T-helper 22 cell (primary cell): ENCODE results near the gene TENM3.

ENCODE experiments used
- DNase-seq: peaks from one replicate; pipeline ENCODE4 v3.0.0-alpha.2; 2020; ENCODE audit warnings: low read depth

TENM3 gene

GRCh38 chr4:182254026-182254780 is 11.0 kb downstream of the TENM3 start:
- DNase-seq: no peak

DNA sequence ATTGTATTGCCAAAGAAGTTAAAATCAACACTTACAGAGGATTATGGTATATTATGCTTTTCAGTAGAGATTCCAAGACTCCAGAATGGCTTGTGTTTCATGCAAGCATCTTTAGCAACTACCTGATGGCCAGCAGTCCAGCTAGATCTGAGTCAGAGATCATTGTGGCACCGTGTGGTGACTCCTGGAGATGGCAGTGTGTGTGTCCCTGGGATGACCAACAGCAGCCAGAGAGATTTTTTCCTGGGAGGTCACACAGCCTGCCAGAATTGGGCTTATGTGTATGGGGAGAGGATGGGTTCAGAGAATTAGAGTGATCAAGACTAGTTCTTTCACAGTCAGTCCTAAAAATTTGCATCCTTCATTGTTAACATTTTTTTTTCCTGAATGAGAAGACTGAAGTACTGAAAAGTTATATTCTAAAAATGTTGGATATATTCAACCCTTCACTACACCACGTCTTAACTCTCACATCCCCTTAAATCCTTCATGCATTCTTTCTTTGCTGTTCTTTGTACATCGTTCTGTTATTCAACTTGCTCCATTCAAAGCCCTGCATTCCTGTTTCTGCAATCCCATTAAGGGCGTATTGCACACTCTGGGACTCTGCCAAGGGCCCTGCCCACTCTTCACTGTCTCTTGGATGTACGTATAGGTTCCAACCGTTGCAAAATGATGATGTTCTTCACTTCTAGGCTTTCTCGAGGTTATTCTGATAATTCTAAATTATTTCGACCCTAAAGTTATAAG is 12.4 kb downstream of the TENM3 start:
- DNase-seq: no peak

GRCh38 chr4:182257016-182257415 is 13.8 kb downstream of the TENM3 start:
- DNase-seq: no peak

- DNase-seq: no peak
These were observed 14.3 kb downstream of the TENM3 start for GRCh38 chr4:182257503-182257902.

GRCh38 chr4:182258441-182259000 is 15.3 kb downstream of the TENM3 start:
- DNase-seq: no peak

- DNase-seq: no peak
These were observed 18.5 kb downstream of the TENM3 start for GRCh38 chr4:182261651-182262223.

GRCh38 chr4:182263562-182263961 is 20.4 kb downstream of the TENM3 start:
- no peak for DNase-seq

GRCh38 chr4:182264139-182264752 is 21.0 kb downstream of the TENM3 start:
- DNase-seq: no peak

- DNase-seq: no peak
These were observed 22.7 kb downstream of the TENM3 start for GRCh38 chr4:182265881-182266280.

- no peak for DNase-seq
These were observed 23.8 kb downstream of the TENM3 start for GRCh38 chr4:182267048-182267447.

DNA sequence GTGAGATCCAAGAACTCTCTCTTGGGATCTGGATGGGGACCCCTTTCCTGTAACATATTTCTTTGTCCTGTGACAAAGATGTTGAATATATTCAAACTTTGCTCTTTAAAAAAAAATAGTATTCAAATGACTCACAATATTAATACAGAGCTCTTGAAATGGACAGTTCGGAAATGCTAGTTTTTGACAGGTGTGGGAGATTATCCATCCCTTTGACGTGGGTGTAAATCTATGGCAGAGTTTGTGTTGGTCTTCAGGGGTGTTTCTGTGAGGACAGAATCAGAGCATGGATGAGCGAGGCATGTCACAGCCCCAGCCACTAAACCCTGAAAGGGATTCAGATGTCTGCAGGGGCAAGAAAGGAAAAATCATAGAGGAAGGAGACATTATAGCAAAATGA is 25.8 kb downstream of the TENM3 start:
- DNase-seq: no peak

DNA sequence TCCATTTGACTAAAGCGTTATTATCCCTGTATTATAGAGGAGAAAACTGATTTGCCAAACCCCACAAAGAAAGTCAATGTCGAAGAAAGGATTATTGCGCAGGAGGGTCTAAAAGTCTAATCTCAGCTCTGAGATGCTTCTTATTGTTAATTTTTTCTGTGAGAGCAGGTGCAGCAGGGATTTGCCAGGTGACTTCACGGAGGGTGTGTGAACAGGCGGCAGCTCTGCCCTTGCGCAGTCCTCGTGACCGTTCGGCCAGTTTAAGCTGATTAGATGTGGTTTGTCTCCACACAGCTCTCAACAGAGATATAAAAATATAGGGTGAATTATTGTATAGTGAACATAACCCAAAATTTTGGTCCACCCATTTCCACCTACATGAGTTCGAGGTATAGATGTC is 28.5 kb downstream of the TENM3 start:
- no peak for DNase-seq

- no peak for DNase-seq
These were observed 28.9 kb downstream of the TENM3 start for GRCh38 chr4:182272151-182272550.

DNA sequence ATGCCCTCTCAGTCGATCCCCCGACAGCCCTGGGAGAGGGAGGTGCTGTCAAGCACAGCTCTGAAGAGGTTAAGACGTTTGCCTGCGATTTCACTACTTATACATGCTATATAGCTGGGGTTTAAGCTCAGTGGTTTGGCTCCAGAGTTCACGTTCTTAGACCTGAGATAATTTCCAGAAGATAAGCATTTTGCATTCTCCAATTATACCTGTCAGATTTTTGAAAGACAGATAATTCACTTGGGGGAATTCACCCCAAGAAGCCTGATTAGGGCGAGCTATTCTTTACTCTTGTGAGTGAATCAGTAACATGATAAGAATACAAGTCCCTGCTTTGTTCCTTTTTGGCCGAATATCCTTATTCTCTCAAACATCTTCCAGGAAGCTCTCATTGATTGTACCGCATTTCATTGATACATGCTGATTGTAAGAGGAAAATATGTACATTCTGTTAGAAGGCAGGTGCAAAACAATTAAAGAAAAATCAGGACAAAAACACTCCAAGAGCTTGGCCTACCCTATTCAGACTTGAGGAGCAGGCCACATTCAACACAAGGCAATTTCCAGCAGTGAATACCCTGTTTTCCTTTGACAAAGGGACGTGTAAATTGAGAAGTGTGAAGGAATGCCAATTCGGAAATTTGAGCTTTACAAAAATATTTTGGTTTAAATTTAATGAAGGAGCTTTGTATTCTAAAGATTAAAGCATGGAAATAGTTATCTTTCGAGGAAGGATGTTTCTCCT is 30.2 kb downstream of the TENM3 start:
- no peak for DNase-seq

DNA sequence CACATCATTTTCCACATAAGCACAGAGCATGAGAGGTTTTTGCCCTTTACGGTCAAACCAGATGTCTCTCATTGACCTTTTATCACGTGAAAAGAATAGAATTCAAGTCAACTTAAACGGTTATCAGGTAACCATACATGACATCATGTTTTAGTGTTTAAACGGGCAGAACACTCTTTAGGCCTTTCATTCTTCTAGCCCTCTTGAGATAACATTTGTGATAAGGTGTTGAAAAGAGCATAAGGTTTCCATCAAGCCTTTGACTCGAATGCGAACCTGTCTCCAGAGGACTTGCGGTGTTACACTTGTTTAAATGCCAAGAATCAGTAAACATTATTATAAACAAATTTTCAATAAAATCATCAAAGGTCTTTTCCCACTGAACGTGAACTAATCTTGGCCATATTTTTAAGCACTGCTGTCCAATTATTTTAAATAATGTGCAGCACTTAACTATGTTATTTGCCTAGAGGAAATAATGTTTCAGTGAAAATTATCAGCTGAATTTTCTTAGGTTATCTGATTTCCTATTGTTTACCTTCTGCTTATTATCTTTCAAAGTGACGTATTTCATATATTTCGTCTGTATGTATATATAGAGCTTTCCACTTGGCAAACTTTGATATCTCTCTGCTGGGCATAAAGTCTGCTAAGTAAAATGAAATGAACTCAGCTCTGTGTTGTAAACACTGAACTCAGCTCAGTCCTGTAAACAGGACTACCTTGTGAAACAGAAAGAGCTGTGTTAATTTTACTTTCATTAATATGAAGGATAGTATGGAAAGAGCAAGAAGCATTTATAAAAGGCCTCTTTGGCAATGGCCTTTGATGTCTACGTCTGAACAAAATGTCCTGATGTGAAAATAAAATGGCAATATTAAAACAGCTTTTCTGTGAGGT is 33.3 kb downstream of the TENM3 start:
- DNase-seq: no peak

DNA sequence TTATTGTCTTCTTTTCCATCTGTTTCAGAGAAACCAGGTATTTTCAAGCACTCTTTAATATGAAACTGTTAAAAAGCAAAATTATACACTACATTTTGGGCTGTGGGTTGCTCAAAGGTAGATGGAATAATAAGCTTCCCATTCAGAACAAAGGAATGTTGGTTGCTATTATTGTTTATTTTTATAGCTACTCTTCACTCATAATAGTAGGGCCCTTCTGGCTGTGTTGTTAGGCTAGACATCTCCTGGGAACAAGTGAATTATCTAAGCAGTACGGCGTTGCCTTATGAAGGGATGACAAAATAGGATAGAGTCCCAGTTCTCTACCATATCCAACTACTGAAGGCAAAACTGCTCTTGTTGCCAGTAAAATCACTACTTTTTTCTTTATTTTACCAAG is 34.2 kb downstream of the TENM3 start:
- no peak for DNase-seq

GRCh38 chr4:182278729-182279128 is 35.5 kb downstream of the TENM3 start:
- DNase-seq: no peak

DNA sequence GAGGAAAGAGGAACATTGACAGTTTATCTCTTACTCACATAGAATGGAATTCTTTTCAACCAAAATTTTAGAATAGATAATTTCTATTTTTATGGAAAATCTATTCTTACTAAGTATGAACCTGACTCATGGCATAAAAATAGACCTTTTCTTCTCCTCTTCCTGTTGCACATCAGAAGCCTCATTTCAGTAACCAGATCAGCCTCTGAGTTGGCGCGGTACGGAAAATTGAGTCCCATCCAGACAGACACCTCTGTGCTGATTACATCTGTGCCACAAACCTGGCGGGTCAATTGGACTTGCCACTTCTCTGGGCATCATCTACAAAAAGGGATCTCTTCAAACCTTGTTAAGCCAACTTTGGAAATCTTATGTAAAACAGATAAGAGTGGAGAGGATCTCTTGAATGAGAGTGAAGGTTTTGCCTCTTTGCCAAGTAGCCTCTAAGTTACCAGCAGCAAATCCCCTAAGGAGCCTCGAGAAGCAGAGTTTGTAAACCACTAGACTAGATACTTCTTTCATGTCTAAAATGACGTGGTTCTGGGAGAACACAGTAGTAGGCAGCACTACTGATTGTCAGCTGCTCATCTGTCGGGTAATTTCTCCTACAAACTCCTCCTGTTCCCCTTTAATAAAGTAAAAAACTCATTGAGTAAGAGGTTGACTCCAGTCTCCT is 37.4 kb downstream of the TENM3 start:
- DNase-seq: no peak

DNA sequence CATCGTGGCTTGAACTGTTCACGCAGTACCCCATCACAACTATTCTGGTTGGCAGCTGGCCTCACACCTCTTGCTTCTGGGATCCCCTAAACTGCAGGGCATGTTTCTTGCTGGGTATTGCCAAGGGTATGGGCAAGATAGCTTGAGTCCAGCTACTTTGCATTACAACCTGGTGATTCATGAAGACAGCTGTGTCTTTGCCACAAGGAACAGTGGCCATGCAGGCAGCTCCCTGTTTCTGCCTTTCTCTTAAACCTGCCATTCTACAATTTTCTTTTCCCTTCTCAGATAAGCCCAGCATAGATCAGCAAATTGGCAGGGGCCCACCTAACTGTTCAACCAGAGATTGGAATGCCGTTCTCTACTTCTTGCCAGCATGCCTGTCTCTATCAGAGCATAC is 42.8 kb downstream of the TENM3 start:
- DNase-seq: no peak

GRCh38 chr4:182286931-182287330 is 43.7 kb downstream of the TENM3 start:
- no peak for DNase-seq
